Testis (tissue), 3 donors: ENCODE results near the gene OTOL1. TPM values are rescaled to one million over a fixed set of nuclear protein-coding genes. Genes with fewer than 3 reads are reported as not detected.

Source experiments
- DNase-seq: peaks from one replicate; pipeline ENCODE4 v3.0.0-alpha.2; 2019
- H3K27ac ChIP-seq, 2 donors: fragments of 200-600 bp; sonication (generic); one replicate each; pipeline ENCODE4 v1.5.1; 2019
- H3K27me3 ChIP-seq: fragments of 200-600 bp; sonication (generic); one replicate; pipeline ENCODE4 v1.5.1; 2019
- H3K36me3 ChIP-seq: fragments of 200-600 bp; sonication (generic); one replicate; pipeline ENCODE4 v1.5.1; 2017; ENCODE audit warnings: low read depth; ENCODE audit errors: missing control alignments
- H3K4me1 ChIP-seq: fragments of 200-600 bp; sonication (generic); one replicate; pipeline ENCODE4 v1.5.1; 2019
- H3K4me3 ChIP-seq, 2 donors: fragments of 200-600 bp; sonication (generic); one replicate each; pipeline ENCODE4 v1.5.1; 2017 to 2019
- H3K9me3 ChIP-seq: fragments of 200-600 bp; sonication (generic); one replicate; pipeline ENCODE4 v1.5.1; 2017
- POLR2A ChIP-seq: fragments of 450-650 bp; IDR thresholded peaks from one replicate; pipeline ENCODE4 v1.6.1; 2017; ENCODE audit warnings: antibody characterized with exemption, mild to moderate bottlenecking, moderate library complexity
- WGBS, 2 donors: methylation state at CpG; one replicate each; pipeline ENCODE4 v1.1.5; 2018; 5-methylcytosine and 5-hydroxymethylcytosine counted together
- intact Hi-C: fragments of 100-400 bp; cut with DNase I; formaldehyde crosslinking; loops from one replicate; pipeline ENCODE4 v1.15.1; 2023; ENCODE audit warnings: low total_unique reads
- polyA plus RNA-seq: library from polyadenylated mRNA; stranded (reverse); fragments of 350-450 nt; fragmentation: Illumina TruSeq; extraction: RNeasy Lipid Tissue Mini Kit (QIAGEN cat#74804); gene quantifications from one replicate; pipeline ENCODE4 v1.2.3, GENCODE V29; 2014; ENCODE audit warnings: low read depth, low replicate concordance; ENCODE audit not compliant: insufficient read depth
- total RNA-seq, 2 donors: library from RNA; depleted of rRNA; stranded (reverse); fragments of >200 nt; gene quantifications; one replicate each; pipeline ENCODE4 v1.2.3, GENCODE V29; 2016
- TF ChIP-seq, protein P1 (sequence below), 3 experiments: fragments of 450-650 bp in 2 of 3; fragments of 200-600 bp in 1 of 3; sonication (generic) in 1 of 3; IDR thresholded peaks; one replicate each; pipeline ENCODE4 v1.5.1; 2016 to 2019; ENCODE audit warnings: antibody characterized with exemption in 3 of 3, mild to moderate bottlenecking in 2 of 3, moderate library complexity in 1 of 3

Gene OTOL1
- total and polyA plus RNA-seq, 3 donors from 2014 or later: not detected

- no peak for DNase-seq
- no peaks in the 10 kb centered on the region for H3K36me3 ChIP-seq
- no peaks in the 10 kb centered on the region for H3K9me3 ChIP-seq
- no peak overlapping the region for H3K27ac ChIP-seq
- intact Hi-C loops: no loop called here
- 83% methylated on average over 3 of the region's 3 CpGs for WGBS, 2 donors
- TF ChIP-seq POLR2A: no peak
- TF ChIP-seq, protein P1, sequence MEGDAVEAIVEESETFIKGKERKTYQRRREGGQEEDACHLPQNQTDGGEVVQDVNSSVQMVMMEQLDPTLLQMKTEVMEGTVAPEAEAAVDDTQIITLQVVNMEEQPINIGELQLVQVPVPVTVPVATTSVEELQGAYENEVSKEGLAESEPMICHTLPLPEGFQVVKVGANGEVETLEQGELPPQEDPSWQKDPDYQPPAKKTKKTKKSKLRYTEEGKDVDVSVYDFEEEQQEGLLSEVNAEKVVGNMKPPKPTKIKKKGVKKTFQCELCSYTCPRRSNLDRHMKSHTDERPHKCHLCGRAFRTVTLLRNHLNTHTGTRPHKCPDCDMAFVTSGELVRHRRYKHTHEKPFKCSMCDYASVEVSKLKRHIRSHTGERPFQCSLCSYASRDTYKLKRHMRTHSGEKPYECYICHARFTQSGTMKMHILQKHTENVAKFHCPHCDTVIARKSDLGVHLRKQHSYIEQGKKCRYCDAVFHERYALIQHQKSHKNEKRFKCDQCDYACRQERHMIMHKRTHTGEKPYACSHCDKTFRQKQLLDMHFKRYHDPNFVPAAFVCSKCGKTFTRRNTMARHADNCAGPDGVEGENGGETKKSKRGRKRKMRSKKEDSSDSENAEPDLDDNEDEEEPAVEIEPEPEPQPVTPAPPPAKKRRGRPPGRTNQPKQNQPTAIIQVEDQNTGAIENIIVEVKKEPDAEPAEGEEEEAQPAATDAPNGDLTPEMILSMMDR (IDR thresholded peaks at IDR 0.05): no peak
- no peak overlapping the region for H3K4me3 ChIP-seq
- no peaks in the 10 kb centered on the region for H3K27me3 ChIP-seq
- no peaks in the 10 kb centered on the region for H3K4me1 ChIP-seq
Measured at GRCh38 chr3:161500068-161500796, 3.6 kb downstream of the OTOL1 start.

DNA sequence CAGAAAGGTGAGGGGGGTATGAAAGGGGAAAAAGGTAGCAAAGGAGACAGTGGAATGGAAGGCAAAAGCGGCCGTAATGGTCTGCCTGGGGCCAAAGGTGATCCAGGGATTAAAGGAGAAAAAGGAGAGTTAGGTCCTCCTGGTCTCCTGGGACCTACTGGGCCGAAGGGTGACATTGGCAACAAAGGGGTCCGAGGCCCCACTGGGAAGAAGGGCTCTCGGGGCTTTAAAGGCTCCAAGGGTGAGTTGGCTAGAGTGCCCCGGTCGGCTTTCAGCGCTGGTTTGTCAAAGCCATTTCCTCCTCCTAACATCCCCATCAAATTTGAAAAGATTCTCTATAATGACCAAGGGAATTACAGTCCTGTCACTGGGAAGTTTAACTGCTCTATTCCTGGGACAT, 6.7 kb downstream of the OTOL1 start:
- Histone ChIP-seq H3K4me3 (no peak overlapping the region), H3K4me1 (no peaks in the 10 kb centered on the region), H3K27me3 (no peaks in the 10 kb centered on the region), H3K9me3 (no peaks in the 10 kb centered on the region), H3K36me3 (no peaks in the 10 kb centered on the region), H3K27ac (no peak overlapping the region)
- 82 to 87% methylated on average over 8 of the region's 8 CpGs for WGBS, 2 donors
- TF ChIP-seq, protein P1 (IDR thresholded peaks at IDR 0.05): no peak
- TF ChIP-seq POLR2A: no peak
- intact Hi-C loops: no loop called here
- DNase-seq: no peak

- 86% methylated on average over 2 of the region's 2 CpGs for WGBS, 2 donors
- H3K27me3 ChIP-seq: no peaks in the 10 kb centered on the region
- H3K27ac ChIP-seq: no peak overlapping the region
- no peaks in the 10 kb centered on the region for H3K4me1 ChIP-seq
- no peaks in the 10 kb centered on the region for H3K36me3 ChIP-seq
- DNase-seq: no peak
- H3K9me3 ChIP-seq: no peaks in the 10 kb centered on the region
- TF ChIP-seq POLR2A: no peak
- TF ChIP-seq, protein P1 (IDR thresholded peaks at IDR 0.05): peak in 1 of 3 experiments; percentile 27
- H3K4me3 ChIP-seq: no peak overlapping the region
- intact Hi-C loops: no loop called here
Measured at GRCh38 chr3:161508852-161509477, 12.4 kb downstream of the OTOL1 start.

DNA sequence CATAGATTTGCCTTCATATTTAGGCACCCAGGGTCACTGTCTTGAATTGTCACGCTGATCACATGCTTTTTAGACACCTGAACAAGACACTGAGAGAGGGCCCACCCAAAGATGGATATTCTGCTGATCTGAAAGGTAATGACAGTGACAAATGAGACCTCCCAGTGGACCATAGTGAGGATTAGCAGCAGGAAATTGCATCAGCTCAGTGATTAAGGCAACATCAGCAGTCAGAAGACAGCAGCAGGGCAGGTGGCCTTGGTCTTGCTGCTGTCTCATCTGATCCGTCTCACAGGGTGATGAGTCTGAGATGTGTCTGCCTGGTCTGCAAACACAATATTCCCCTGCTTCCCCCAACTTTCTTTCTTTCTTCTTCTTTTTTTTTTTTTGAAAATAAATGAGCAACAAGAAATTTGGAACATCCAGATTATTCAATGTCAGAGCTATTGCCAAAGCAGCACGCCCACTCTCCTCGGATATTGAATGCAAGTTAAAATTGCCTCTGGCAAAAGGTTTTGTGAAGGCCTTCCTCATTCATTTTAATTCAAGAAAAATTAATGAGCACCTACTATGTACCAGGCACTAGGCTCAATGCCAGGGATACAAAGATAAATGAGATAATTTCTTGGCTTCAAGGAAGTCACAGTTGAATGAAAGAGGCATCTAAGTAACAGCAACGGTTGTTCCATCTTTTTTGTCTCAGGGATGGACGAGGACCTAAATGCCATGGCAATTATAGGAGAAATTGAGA, 14.1 kb downstream of the OTOL1 start:
- no peaks in the 10 kb centered on the region for H3K4me1 ChIP-seq
- no peak for DNase-seq
- TF ChIP-seq, protein P1 (IDR thresholded peaks at IDR 0.05): no peak
- no peak for TF ChIP-seq POLR2A
- no peak overlapping the region for H3K4me3 ChIP-seq
- WGBS, 2 donors: 80 to 82% methylated on average over 6 of the region's 6 CpGs
- H3K27ac ChIP-seq: no peak overlapping the region
- no peaks in the 10 kb centered on the region for H3K9me3 ChIP-seq
- no peaks in the 10 kb centered on the region for H3K36me3 ChIP-seq
- no peaks in the 10 kb centered on the region for H3K27me3 ChIP-seq
- intact Hi-C loops: no loop called here
